Neutrophil (primary cell): ENCODE data around the gene TSPAN12.

ENCODE experiments used
- H3K27ac ChIP-seq: fragments of 200-600 bp; sonication (generic); 2 replicates; pipeline ENCODE4 v1.5.1; 2016; ENCODE audit warnings: mild to moderate bottlenecking, moderate library complexity
- H3K27me3 ChIP-seq: fragments of 200-600 bp; sonication (generic); 2 replicates; pipeline ENCODE4 v1.6.0; 2016; ENCODE audit warnings: mild to moderate bottlenecking
- H3K36me3 ChIP-seq: fragments of 200-600 bp; sonication (generic); 2 replicates; pipeline ENCODE4 v1.5.1; 2017
- H3K4me1 ChIP-seq, 2 experiments: fragments of 200-600 bp in 1 of 2; sonication (generic) in 1 of 2; 1 replicate in 1 of 2; 2 replicates in 1 of 2; pipeline versions ENCODE4 v1.5.1 to v1.6.1; 2013 to 2016; ENCODE audit warnings: low read depth in 1 of 2, low read length in 1 of 2, mild to moderate bottlenecking in 1 of 2, moderate library complexity in 1 of 2; ENCODE audit not compliant: control insufficient read depth in 1 of 2, insufficient read depth in 1 of 2
- H3K4me3 ChIP-seq, 2 experiments: fragments of 200-600 bp in 1 of 2; sonication (generic) in 1 of 2; 1 replicate in 1 of 2; 2 replicates in 1 of 2; pipeline ENCODE4 v1.5.1; 2013 to 2016; ENCODE audit warnings: low read depth in 1 of 2, low read length in 1 of 2, mild to moderate bottlenecking in 1 of 2, moderate library complexity in 1 of 2
- H3K9me3 ChIP-seq: fragments of 200-600 bp; sonication (generic); 2 replicates; pipeline ENCODE4 v1.5.1; 2016
- CTCF ChIP-seq: fragments of 200-600 bp; sonication (generic); IDR thresholded peaks from 2 replicates; pipeline ENCODE4 v1.5.1; 2016; ENCODE audit warnings: antibody characterized with exemption

Gene TSPAN12

GRCh38 chr7:120827371-120828118, 30.4 kb downstream of the TSPAN12 start:
- no peak for TF ChIP-seq CTCF
- H3K9me3 ChIP-seq, result no peaks in the 10 kb centered on the region
- no peak overlapping the region for H3K27ac ChIP-seq
- H3K27me3 ChIP-seq, result no peaks in the 10 kb centered on the region
- H3K4me3 ChIP-seq, result no peak overlapping the region
- no peaks in the 10 kb centered on the region for H3K36me3 ChIP-seq
- H3K4me1 ChIP-seq, result peaks cover 0 to 7% of the 10 kb centered on the region in 2 experiments

- no peak overlapping the region for H3K4me3 ChIP-seq
- H3K27ac ChIP-seq, result no peak overlapping the region
- no peaks in the 10 kb centered on the region for H3K36me3 ChIP-seq
- no peak for TF ChIP-seq CTCF
- H3K9me3 ChIP-seq, result no peaks in the 10 kb centered on the region
- H3K27me3 ChIP-seq, result no peaks in the 10 kb centered on the region
- H3K4me1 ChIP-seq, result no peaks in the 10 kb centered on the region
Measured at GRCh38 chr7:120825576-120825975, 32.4 kb downstream of the TSPAN12 start.

- TF ChIP-seq CTCF, result no peak
- no peak overlapping the region for H3K4me3 ChIP-seq
- H3K36me3 ChIP-seq, result no peaks in the 10 kb centered on the region
- no peaks in the 10 kb centered on the region for H3K4me1 ChIP-seq
- no peaks in the 10 kb centered on the region for H3K9me3 ChIP-seq
- no peak overlapping the region for H3K27ac ChIP-seq
- no peaks in the 10 kb centered on the region for H3K27me3 ChIP-seq
Measured at GRCh38 chr7:120825152-120825551, 32.8 kb downstream of the TSPAN12 start.

DNA sequence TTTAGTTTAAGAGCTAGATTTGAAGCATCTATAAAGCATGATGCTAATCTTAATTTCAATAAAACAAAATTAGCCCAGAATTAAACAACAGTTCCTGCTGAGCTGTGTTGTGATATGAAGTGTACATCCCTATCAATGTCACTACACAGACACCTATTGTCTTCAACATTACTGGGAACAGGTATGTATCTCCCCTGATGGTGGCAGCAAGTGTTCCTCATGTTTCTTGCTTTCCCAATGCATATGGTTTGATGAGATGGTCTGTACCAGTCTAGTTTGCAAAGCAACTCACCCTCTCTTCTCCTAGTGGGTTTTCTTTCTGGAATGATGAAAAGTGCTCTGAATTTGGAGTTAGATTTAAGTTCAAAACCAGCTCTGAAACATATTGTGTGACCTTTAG, 38.1 kb downstream of the TSPAN12 start:
- H3K27ac ChIP-seq, result no peak overlapping the region
- H3K4me3 ChIP-seq, result no peak overlapping the region
- H3K4me1 ChIP-seq, result no peaks in the 10 kb centered on the region
- no peaks in the 10 kb centered on the region for H3K9me3 ChIP-seq
- H3K36me3 ChIP-seq, result no peaks in the 10 kb centered on the region
- no peaks in the 10 kb centered on the region for H3K27me3 ChIP-seq
- TF ChIP-seq CTCF, result no peak

- Histone ChIP-seq H3K9me3 (no peaks in the 10 kb centered on the region), H3K27ac (no peak overlapping the region), H3K36me3 (no peaks in the 10 kb centered on the region), H3K4me3 (no peak overlapping the region), H3K4me1 (peaks cover 2 to 6% of the 10 kb centered on the region in 2 experiments), H3K27me3 (no peaks in the 10 kb centered on the region)
- TF ChIP-seq CTCF, result no peak
Measured at GRCh38 chr7:120817851-120818250, 40.1 kb downstream of the TSPAN12 start.
